ENCODE measurements around the gene IPCEF1.

Gene IPCEF1

GRCh38 chr6:154295733-154296132 is 60.9 kb downstream of the IPCEF1 start:
- DNase-seq (ENCODE audit: low read depth in 2 of 2), result no peak

GRCh38 chr6:154292855-154293519 is 63.6 kb downstream of the IPCEF1 start:
- no peak for DNase-seq (ENCODE audit: low read depth in 2 of 2)

- DNase-seq (ENCODE audit: low read depth in 2 of 2), result no peak
Observed at GRCh38 chr6:154292066-154292465, 64.5 kb downstream of the IPCEF1 start.

DNA sequence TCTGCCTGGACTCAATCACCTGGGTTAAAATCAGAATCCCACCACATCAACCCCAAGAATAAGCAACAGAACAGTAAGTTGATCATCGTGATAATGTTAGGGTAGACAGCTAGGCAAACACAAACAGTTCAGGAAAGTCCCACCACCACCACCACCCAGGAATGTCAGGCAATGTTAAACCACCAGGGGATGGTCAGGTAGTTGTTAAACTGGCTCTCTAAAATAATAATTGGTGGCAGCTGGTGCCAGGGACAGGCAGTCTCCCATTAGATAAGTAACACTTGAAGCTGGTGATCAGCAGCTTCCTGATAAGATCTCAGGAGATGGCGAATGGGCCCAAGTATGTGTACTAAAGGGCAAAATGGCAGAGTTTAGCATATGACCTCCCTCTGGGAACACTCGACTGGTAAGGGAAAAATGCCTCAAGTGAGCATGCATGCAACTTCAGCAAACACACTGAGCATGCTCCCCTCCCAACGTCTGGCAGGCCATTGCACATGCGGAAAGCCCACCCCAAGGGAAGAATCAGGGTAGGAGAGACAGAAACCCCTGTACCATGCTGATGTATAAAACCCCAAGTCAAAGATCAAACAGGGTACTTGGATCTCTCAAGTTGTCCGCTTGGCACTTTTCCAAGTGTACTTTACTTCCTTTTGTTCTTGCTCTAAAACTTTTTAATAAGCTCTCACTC is 66.6 kb downstream of the IPCEF1 start:
- no peak for DNase-seq (ENCODE audit: low read depth in 2 of 2)

GRCh38 chr6:154285826-154286225 is 70.8 kb downstream of the IPCEF1 start:
- DNase-seq (ENCODE audit: low read depth in 2 of 2), result no peak

DNA sequence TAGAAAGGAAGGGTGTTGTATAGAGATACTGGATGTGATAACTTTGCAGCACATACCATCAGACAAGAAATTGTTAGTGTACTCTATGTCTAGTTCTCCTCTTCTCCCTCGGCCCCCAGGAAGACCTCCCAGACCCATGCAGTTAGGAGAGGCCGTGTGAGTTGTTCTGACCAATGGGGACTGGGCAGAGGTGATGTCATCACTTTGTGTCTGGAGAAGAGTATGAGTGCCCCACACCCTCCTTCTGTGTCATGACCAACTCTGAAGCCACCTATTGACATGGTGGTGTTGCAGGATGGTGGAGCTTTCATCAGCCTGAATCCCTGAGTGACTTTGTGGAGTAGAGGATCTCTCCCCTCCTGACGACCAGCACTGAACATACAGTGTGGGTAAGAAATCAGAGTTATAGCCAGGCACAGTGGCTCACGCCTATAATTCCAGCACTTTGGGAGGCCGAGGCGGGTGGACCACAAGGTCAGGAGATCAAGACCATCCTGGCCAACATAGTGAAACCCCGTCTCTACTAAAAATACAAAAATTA is 72.2 kb downstream of the IPCEF1 start:
- no peak for DNase-seq (ENCODE audit: low read depth in 2 of 2)

DNA sequence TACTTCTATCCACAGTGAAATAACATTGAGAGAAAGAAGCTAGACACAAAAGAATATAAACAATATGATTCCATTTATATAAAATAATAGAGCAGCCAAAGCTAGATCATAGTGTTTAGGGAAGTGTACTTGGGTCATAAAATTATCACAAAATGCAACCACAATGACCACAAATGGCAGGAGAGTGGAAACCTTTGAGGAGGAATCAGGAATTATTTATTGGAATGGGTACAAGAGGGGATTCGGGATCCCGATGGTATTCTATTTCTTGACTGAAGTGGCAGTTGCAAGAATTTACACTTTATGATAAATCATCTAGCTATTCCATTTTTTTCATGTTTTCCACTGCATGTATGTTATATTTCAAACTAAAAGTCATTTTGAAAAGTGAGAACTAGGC is 76.1 kb downstream of the IPCEF1 start:
- no peak for DNase-seq (ENCODE audit: low read depth in 2 of 2)

- no peak for DNase-seq (ENCODE audit: low read depth in 2 of 2)
Observed at GRCh38 chr6:154277629-154278017, 79.0 kb downstream of the IPCEF1 start.

DNA sequence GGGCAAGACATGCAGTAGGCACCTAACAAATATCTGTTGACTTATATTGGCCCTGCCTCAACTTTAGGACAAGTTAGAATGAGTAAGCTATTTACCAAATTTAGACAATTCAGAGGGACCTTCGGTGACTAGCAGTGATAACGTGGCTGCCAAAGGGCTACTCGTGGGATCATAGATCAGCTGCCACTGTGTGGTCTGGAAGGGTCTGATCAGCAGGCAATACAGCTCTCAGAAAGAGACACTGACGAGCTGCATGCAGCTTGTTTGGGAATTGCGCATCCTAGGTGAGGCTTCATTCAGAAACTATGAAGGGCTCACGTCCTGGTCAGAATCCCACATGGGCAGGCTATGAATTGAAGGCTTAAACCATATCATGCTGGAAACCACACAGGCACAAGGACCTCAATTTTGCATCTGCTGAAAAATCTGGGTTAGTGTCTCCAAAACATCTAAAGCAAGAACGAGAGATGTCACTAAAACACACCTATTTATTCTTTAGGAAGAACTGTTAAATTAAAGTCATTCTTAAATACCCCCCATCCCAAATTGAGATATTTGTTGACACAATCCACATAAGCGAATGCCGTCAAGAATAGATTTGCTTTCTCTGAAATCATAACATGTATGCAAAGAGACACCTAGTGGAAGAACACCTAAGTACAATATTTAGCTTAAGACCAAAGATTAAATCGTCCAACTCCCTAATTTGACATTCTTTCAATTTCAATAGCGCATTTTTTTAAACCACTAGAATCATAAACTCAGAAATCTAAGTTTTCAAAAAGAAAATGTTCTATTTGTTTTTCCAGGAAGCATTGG is 79.6 kb downstream of the IPCEF1 start:
- DNase-seq (ENCODE audit: low read depth in 2 of 2), result peak in 1 of 2 experiments; percentile 22

- no peak for DNase-seq (ENCODE audit: low read depth in 2 of 2)
Observed at GRCh38 chr6:154274168-154274567, 82.4 kb downstream of the IPCEF1 start.

DNA sequence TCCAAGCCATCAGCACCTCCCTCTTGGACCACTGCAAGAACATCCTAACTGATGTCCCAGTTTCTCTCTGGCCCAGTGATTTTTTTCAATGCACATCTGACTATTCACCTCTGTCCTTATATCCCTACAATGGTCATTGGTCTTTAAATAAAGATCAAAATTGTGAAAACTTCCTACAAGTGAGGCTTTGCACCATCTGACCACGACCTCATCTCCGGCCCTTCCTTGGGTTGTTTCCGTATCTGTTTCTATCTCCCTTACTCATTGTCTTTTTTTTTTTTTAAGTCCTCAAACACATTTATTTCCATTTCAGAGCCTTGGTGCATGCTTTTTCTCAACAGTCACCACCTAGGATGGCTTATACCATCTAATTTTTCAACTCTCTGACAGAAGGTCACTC is 88.1 kb downstream of the IPCEF1 start:
- no peak for DNase-seq (ENCODE audit: low read depth in 2 of 2)

GRCh38 chr6:154267508-154268106 is 89.0 kb downstream of the IPCEF1 start:
- no peak for DNase-seq (ENCODE audit: low read depth in 2 of 2)

DNA sequence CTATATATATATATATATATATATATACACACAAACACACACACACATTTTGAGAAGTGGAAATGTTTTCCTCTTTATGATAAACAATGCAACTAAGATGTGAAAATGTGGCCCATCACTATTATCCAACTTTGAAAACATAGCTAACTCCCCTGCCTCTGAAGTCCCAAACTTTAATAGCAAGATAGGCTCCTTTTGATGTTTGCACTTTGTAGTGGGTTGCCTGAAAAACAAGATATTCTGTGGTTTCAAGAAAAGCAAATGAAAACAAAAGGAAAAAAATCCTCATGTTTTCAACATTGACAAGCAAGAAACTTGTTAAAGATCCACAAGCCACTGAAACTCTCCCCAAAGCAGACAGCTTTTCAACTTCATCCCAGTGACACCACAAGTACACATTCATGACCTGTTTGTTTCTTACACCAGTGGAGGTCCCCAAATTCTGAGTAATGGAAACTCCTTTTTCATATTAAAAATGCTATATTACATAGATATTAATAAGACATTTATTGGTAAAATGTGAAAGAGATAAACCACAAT is 90.0 kb downstream of the IPCEF1 start:
- DNase-seq (ENCODE audit: low read depth in 2 of 2), result no peak

DNA sequence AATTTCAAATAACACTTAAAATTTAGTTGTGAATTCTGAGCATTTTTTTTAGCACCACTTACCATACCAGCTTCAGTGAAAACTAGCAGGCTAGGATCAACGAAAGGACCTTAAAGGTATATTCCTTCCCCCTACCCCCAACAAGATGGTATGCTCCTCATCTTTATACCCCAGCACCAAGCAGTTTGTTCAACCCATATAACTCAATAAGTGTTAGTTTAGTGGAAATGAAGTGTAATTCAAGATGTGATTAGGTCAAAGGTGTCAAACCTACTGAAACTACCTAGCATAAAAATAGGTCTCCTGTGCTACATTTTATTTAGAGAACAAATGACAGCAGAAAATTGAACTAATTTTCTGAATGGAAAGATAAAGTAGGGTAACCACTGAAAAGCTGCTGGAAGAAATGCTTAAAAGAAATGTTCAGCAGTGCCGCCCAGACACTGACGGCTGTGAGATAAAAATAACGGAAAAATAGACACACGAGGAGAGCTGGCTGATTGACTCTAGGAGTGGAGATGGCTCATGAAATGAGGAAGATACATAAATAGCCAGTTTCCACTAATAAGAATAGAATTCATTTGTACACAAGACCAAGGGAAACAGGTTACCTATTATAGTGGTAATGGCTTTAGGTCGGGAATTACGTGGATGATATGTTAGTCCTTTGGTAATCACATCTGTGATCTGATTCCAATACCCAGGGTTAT is 94.8 kb downstream of the IPCEF1 start:
- no peak for DNase-seq (ENCODE audit: low read depth in 2 of 2)

DNA sequence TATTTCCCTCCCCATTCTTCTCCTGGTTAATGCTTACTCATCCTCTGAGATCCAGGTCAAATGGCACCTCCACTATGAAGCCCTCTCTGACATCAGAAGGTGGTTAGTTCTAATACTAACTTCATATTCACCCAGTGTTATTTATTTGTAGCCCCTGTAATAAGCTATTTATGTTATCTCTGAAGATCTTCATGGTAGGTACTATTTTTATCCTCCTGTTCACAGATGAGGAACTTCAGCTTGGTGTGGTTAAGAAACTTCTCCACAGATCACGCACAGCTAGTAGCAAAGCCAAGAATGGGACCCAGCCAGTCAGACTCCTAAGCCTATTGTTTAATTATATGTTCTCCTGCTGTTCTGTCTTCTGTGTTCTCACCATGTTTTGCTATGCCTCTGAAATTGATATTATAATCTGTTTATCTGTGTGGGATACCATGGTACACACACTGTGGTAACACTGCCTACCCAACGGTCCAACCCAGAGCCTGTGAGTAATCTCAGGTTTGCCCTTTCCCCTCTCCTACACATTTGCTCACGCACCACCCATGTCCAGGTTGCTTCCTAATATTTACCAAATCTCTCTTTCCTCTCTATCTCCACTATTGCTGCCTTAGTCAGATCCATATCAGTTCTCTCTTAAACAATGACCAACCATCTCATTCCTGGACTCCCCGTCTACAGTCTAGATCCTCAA is 98.4 kb downstream of the IPCEF1 start:
- DNase-seq (ENCODE audit: low read depth in 2 of 2), result no peak

DNA sequence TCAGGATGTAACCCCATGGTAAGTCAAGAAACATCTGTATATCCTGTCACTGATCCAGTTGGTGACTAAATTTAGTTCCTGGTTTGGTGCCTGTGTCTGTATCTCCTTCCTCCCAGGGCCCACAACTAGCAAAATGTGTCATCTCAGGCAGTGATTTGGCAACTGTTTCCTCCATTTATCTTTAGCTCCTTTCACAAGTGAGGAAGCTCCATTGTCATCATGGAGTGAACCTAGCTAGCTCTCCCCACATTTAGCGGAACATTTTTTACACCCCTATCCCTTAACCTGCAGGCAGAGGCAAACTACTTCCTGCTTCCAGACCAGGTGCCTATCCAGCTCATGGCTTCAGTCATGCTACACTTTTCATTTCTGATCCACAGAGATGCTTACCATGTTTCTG is 99.5 kb downstream of the IPCEF1 start:
- DNase-seq (ENCODE audit: low read depth in 2 of 2), result no peak

DNA sequence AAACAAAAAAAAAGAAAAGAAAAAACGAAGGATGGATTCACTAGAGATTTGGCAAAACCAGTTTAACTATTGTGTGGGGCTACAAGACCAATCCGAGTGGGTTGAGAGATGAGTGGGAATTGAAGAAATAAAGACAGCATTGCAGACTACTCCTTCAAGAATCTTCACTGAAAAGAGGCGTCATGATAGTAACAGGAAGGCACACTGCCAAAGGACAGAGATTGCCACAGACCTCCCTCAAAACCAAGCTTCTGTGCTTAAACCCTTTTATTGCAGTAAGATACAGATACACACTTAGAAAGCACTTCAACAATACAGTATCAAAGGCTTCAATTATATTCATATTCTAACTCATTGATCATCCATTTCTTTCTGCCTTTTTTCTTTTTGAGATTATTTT is 103.9 kb downstream of the IPCEF1 start:
- no peak for DNase-seq (ENCODE audit: low read depth in 2 of 2)

- DNase-seq (ENCODE audit: low read depth in 2 of 2), result no peak
Observed at GRCh38 chr6:154251116-154251515, 105.5 kb downstream of the IPCEF1 start.

GRCh38 chr6:154249499-154250298 is 106.9 kb downstream of the IPCEF1 start:
- no peak for DNase-seq (ENCODE audit: low read depth in 2 of 2)
